T-helper 2 cell treated with Interferon-gamma antibody and Interleukin-4, amounts not matched to agents 5 μg/mL and 100 μg/mL, for 36 hours (primary cell): Measurements from ENCODE around the gene ACTBL2.

ENCODE experiments used
- DNase-seq: peaks from one replicate; pipeline ENCODE4 v3.0.0; 2021; ENCODE audit warnings: low spot score
- H3K27ac Mint-ChIP-seq: one replicate; pipeline ENCODE4 v1.8.0; 2021; ENCODE audit warnings: mild to moderate bottlenecking, mixed read lengths
- H3K27me3 Mint-ChIP-seq: one replicate; pipeline ENCODE4 v1.8.0; 2021; ENCODE audit warnings: low read depth, mixed read lengths
- H3K36me3 Mint-ChIP-seq: one replicate; pipeline ENCODE4 v1.8.0; 2021; ENCODE audit warnings: low read depth, mixed read lengths
- H3K4me1 Mint-ChIP-seq: one replicate; pipeline ENCODE4 v1.8.0; 2021; ENCODE audit warnings: low read depth, mixed read lengths
- H3K4me3 Mint-ChIP-seq: one replicate; pipeline ENCODE4 v1.8.0; 2022; ENCODE audit warnings: mild to moderate bottlenecking, moderate library complexity, mixed read lengths
- H3K9me3 Mint-ChIP-seq: one replicate; pipeline ENCODE4 v1.8.0; 2021; ENCODE audit warnings: mixed read lengths

Gene ACTBL2

GRCh38 chr5:57431759-57432158, 50.9 kb downstream of the ACTBL2 start:
- DNase-seq: no peak
- H3K9me3 Mint-ChIP-seq: no peaks in the 10 kb centered on the region
- H3K27ac Mint-ChIP-seq: no peak overlapping the region
- no peaks in the 10 kb centered on the region for H3K4me1 Mint-ChIP-seq
- peaks cover 8% of the 10 kb centered on the region for H3K27me3 Mint-ChIP-seq
- no peaks in the 10 kb centered on the region for H3K36me3 Mint-ChIP-seq
- H3K4me3 Mint-ChIP-seq: no peak overlapping the region
